CD4-positive, alpha-beta T cell treated with Interleukin-15 for 4 hours (primary cell): ENCODE data around the gene JCHAIN.
"Not testable (repeated sequence)": the region's sequence is repeated elsewhere in the genome, so short reads cannot be mapped to it uniquely, and the experiment has no call there.

ENCODE experiments used
- DNase-seq: peaks from one replicate; pipeline ENCODE4 v3.0.0-alpha.2; 2020; ENCODE audit warnings: low spot score

JCHAIN gene

DNA sequence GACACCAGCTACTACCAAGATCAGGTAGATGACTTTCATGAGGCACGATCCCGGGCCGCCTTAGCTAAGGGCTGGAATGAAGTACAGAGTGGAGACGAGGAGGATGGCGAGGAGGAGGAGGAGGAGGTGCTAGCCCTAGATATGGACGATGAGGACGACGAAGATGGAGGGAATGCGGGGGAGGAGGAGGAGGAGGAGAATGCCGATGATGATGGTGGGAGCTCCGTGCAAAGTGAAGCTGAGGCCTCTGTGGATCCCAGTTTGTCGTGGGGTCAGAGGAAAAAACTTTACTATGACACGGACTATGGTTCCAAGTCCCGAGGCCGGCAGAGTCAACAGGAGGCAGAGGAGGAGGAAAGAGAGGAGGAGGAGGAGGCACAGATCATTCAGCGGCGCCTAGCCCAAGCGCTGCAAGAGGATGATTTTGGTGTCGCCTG lies 22.5 kb upstream of the JCHAIN start:
- DNase-seq = no peak

DNA sequence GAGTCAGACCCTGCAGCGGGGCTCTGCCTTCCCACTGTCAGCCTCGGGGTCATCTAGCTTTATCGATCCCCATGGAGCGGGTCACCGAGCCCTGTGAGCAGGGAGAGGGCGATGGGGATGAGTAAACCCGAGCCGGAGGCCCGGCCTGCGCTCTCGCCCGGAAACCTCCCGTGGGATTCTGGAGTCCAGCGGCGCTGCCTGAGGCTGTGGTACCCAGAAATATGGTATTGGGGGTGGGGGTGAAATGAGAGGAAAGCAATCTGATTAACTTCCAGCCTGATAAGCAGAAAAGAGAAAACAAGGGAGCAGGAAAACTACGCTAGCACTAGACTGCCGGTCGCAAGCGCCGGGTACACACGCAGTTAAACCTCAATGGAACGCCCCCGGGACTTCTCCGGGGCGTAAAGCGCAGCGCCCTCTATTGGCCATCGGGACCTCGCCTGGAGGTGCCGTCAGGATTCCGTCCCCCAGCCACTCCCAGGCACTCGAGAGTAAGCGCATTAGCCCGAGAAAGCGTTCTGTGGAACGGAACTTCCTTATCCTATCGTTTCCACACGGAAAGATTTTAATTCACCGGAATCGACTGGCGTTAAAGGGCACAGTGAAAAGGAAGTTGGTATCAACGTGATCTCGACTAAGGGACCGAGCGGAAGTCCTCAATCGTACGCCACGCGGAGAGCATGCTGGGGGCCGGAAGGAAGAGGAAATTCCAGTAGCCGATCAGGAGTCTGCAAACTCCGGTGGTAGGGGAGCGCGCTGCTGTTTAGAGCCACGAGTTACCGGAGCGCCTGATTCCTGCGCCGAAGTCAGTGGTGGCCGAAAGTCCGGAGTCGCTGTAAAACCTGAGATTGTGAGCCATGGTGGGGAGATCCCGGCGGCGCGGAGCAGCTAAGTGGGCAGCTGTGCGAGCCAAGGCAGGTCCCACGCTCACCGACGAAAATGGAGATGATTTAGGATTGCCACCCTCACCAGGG lies 21.8 kb upstream of the JCHAIN start, which contains the start of gene UTP3:
Gene UTP3, plus strand, starts transcription at position 712 of the 974 bp plus-strand sequence. Its CDS starts 146 bp downstream, at position 858.
- DNase-seq = peak; percentile 94

DNA sequence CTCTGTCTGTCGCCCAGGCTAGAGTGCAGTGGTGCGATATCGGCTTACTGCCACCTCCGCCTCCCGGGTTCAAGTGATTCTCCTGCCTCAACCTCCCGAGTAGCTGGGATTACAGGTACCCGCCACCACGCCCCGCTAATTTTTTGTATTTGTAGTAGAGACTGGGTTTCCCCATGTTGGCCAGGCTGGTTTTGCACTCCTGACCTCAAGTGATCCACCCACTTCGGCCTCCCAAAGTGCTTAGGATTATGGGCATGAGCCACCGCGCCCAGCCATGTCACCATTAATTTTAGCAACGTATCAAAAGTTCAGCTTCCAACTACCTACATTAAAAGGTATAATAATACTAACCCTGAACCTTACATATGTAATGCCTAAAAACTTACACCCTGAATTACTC lies 21.1 kb upstream of the JCHAIN start:
- peak; percentile 12 for DNase-seq

DNA sequence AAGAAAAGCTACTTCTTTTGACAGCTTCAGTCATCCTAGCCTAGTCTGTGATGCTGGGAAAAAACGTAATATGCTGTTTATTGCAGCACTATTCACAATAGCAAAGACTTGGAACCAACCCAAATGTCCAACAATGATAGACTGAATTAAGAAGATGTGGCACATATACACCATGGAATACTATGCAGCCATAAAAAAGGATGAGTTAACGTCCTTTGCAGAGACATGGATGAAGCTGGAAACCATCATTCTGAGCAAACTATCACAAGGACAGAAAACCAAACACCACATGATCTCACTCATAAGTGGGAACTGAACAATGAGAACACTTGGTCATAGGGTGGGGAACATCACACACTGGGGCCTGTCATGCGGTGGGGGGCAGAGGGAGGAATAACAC lies 15.8 kb upstream of the JCHAIN start:
- DNase-seq = not testable (repeated sequence)

DNA sequence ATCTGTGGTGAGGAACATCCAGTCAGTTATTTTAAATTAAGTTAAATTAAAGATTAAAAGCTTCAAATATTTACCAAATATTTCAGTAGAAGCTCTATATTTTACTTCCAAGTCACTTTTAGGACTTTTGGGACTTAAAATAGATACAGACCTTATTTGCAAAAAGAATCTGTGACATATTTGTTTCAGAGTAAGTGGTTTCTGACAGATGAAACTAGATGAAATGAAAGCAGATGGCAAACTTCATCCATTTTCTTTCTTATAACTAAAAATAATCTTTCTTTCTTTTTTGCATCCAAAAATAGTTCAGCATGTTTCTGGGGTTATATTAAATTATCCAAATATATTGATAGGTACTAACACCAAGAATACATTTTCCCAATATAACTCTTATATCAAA lies 15.4 kb upstream of the JCHAIN start:
- DNase-seq = no peak

DNA sequence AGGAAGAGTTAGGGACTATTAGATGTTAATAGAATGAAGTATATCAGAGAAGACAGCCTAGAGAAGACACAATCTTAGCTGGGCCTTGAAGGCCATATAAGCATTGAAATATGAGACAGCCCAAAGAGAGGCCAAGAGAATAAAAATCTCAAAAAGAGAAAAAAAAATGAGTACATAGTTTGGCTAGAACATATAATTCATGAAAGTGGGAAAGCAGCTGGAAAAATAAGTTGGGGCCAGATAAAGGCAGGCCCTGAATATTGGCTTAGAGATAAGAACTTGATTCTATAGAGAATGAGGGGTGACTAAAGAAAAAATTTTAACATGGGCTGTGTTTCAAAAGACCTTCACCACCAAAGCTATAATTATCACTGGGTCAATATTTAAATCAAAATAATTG lies 14.6 kb upstream of the JCHAIN start:
- DNase-seq = no peak

DNA sequence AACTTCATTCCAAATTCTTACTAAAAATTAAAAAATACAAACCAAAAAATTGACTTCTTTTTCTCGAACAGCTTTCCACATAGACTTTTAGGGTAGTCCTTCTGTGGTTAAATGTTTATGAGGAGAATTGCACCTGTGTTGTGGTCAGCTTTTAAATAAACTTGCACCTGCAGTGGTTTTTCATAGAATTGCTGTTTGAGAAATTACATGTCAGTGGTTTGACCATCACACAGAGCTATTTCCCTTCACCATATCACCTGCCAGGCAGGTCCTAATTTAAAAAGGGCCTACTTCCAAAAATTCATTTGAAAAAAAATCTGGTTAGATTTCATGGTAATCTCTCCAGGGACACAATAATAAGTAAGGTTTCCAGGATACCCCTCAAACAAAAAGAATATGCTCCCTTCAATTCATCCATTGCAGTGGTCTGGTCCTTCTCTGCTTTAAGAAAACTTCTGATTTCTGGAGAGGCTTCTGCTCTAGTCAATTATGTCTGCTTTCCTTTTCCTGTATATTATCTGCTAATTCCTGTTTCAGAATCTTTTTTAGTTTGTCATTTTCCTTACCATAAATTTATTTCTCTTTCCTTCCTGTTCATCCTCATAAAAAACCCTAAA lies 12.2 kb upstream of the JCHAIN start:
- peak; percentile 11 for DNase-seq

DNA sequence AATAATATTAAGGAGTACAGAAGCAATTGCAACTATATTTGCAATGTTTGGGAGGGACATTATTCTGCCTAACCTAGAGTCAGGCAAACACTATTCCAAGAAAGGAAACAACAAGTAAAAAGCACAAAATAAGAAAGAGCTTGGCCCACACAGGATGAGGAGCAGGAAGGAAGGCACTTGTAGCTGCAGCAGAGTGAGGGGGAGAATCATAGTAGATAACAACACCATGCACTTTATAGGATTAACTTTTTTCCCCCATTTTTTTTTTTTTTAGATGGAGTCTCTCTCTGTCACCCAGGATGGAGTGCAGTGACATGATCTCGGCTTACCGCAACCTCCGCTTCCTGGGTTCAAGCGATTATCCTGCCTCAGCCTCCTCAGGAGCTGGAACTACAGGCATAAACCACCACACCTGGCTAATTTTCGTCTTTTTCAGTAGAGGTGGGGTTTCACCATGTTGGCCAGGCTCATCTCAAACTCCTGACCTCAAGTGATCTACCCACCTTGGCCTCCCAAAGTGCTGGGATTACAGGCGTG lies 10.3 kb upstream of the JCHAIN start:
- no peak for DNase-seq

DNA sequence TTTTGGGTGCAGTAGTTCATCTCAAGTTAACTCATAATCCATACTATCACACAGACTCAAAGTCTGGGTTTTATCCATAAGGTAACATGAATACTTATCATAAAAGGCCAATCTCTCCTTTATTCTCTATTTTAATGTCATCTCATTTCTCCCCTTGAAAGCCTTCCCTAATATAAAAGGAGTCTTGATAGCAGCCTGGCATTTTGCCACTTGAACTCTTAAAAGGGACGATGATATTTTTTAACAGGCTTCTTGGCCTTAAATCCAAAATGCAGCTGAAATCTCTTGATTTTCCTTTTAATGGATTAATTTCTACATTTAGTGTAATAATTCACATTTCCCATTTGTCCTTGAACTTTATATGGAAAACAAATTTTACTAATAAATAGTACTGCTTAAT lies 8.4 kb upstream of the JCHAIN start:
- DNase-seq = no peak

DNA sequence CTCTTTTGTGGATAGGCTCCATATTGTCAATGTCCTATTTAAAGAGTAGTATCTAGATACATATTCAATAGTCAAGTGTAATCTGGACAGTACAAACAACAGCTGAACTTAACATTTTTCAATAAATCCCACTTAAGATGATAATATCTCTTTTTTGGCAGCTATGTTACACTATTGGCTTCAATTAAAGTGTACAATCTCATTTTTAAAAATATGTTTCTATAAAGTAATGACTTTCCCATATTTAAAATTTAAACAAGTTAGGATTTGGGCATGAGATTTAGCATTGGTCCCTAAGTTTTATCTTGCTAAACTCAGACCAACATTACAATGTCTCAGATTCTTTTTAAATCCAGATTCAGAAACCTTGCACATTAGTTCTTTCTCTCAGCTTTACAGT lies 7.9 kb upstream of the JCHAIN start:
- DNase-seq = no peak

DNA sequence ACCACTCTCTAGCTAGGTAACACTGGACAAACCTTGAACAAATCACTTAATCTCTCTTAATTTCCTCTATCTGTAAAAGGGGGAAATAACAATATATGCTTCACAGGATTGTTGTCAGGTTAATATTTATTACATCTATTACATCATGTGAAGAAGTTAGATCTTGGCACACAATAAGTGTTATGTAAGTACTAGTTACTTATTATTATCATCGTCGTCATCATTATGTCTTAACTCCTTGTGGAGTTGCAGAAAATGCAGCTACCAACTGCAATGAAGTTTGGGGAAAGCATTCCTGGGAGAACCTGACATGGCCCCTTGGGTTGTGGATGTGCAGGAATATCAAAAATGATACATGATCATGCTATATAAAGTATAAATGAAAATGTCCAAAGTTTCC lies 4.8 kb upstream of the JCHAIN start:
- no peak for DNase-seq

DNA sequence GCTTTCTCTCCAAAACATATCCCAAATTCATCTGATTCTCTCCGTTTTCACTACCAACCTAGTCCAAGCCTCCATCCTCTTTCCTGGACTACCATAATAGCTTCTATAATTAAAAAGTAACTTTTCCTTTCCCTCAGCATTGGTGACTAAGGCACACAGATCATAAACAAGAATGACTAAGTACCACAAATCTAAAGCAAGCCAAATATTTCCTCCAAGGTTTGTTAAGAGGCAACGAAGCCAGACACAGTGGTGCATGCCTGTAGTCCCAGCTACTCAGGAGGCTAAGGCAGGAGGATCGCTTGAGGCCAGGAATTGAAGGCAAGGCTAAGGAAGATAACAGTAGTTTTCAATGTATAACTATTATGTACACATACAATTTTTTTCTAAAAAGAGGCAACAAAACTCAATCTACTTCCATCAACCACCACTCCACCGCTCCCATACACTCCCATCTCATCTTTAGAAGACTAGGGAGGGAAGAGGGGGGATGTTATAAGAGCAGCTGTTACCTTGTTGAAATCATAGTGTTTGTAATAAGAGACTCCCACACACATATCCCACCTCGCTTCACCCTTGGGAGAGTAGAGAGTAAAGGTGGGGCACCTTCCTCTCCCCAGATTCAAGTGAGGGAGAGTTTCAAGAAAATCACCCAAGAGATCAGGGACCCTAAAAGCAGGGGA lies 4.2 kb upstream of the JCHAIN start:
- no peak for DNase-seq

DNA sequence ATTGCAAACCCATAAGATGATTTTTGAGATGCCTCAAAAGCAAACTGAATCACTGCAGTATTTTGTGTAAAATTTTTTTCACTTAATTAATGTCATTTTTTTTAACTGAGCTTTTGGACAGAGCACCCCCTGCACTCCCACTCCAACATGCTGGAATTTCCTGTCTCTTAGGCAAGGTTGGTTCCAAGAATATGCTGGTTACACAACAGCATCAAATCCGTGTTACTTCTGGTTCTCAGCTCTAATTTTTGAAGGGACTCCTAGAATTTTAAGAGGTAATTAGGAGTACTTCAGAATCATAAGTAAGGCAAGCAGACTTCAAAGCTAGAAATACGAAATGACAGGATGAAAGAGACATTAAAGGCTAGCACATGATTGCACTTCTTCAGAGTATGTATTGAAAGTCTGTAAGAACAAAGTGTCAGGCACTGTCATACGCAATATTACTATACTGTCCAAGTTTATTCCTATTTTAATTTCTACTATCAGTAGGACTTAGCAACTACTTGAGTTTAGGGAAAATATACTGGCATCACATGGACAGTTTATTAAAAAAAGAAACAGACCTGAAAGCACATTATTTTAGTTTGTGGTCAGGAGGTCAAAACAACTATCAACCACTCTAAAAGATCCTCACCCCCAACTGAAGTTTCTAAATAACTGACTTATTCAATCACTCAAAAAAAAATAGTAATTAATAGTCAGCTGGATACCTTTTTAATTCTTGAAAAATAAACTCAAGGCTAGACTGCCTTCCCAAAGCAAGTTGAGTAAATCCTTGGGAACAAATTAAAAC lies 1.6 kb upstream of the JCHAIN start:
- DNase-seq = no peak

DNA sequence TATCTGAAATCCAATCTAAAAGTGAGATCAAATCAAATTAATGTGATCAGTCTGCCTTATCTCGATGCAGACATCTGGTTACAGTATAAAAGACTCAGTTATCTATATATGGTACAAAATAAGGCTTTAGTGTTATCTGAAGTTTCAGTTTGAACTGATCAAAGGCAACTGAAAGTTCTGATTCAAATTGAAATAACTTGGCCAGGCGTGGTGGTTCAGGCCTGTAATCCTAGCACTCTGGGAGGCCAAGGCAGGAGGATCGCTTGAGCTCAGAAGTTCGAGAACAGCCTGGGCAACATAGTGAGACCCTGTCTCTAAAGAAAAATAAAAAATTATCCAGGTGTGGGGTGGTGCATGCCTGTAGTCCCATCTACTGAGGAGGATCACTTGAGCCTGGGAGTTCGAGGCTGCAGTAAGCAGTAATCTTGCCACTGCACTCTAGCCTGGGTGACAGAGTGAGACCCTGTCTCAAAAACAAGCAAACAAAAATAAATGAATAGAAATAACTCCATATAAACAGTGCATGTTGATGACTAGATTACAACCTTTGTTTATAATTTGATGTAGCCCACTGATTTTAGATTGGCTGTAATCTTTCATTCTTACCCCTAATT lies 4.9 kb downstream of the JCHAIN start:
- DNase-seq = not testable (repeated sequence)

DNA sequence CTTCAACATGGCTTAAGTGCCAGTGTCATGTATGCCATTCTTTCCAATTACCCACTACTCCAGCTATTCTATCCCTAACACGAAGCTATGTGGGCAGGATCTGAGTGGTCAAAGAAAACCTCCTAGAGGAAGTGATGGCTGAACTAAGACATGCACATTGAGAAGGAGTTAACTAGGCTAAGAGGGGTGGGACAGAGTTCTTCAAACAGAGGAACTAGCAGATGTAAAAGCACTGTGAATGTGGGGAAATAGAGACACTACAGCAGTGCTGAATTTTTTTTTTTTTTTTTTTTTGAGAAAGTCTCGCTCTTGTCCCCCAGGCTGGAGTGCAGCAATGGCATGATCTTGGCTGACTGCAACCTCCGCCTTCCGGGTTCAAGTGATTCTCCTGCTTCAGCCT lies 6.2 kb downstream of the JCHAIN start:
- no peak for DNase-seq

DNA sequence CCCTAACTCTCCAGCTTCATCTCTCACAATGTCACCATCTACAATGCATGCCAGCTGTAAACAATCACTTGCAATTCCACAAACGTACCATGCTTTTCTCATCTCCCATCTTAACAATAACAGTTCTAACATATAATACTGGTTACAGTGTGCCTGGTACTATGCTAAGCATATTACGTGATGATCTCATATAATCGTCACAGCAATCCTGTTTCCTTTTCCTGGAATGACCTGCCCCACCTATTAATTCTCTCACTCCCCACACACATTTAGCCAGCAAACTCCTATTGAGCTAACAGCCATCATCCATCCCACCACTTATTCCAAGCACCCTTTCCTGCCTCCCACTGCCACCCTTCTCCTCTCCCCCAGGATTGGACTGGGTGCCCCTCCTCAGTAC lies 7.9 kb downstream of the JCHAIN start:
- DNase-seq = no peak

DNA sequence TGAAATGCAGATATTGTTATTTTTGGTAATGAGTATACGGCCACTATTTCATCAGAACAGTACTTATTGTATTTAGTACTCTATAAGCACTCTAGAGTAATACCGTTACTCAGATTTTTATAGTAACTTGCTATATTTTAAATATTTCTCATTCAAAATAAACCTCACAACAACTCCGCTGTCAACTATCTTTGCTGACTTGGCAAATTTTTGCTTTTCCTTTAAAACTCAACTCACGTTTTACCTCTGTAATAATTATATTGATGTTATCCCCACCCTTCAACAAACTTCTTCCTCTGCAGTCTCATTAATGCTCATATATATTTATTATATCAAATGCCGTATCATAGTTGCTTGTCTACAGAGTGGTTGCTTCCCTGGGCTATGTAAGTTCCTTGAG lies 9.0 kb downstream of the JCHAIN start:
- DNase-seq = no peak

DNA sequence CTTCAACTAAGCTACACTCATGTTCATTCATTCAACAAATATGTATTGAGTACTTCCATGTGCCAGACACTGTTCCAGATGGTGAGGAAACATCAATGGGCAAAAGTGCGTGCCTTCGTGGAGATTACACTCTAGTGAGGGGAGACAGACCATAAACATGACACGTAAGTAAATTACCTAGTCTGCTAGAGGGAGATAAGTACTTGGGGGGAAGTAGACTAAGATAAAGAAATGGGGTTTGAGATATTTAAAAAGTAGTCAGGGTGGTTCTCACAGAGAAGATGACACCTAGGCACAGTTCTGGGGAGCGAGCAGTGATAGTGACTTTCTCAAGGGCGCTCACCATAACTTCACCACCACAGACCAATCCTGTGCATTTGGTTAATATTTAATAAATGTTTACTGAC lies 11.7 kb downstream of the JCHAIN start:
- DNase-seq = no peak

DNA sequence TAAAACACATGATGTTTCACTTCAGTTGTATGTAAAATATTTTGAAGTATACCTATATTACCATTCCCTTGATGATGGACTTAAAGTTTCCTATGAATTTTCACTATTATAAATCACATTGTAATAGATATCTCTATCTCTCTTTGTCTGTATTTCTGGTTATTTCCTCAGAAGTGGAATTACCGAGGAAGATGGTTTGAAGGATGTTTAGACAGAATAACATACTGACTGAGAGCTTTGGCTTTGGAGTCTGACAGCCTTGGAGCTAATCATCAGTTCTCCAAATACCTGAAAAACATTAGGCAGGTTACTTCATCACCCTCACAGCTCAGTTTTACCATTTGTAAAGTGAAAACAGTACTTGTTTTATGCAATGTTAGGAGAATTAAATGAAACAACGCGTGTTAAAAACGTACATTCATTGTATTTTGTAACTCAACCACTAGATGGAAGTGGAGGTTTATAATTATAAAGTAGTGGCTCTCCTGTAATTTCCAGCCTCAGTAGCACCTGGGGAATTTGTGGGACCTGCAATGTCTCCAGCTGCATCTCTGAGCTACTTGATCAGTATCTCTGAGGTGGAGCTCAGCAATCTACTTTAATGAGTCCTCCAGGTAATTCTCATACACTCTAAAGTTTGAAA lies 14.3 kb downstream of the JCHAIN start:
- peak; percentile 37 for DNase-seq

DNA sequence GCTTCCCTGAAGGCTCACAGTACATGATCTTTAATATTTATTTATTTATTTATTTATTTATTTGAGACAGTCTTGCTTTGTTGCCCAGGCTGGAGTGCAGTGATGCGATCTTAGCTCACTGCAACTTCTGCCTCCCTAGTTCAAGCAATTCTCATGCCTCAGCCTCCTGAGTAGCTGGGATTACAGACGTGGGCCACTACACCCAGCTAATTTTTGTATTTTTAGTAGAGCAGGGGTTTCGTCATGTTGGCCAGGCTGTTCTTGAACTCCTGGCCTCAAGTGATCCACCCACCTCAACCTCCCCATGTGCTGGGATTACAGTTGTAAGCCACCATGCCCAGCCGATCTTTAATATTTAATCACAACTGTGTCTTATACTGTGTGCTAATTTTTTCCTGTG lies 15.6 kb downstream of the JCHAIN start:
- not testable (repeated sequence) for DNase-seq

DNA sequence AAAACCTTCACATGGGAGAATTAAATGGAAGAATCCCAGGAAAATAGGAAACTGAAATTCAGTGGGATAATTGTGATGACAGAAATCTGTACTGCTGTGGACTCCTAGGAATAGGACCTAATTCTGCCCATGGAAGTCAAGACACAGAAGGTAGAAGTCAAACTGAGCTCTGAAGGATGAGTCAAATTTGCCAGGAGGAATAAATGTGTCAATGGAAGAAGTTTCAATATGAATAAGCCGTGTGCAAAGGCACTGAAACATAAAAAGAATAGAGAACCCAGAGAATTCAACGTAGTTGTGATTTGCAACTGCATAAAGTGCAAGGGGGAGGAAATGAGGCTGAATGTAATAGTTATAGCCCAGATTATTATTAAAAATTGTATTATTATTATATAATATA lies 26.1 kb downstream of the JCHAIN start:
- no peak for DNase-seq
